K562 (cell line): ENCODE measurements around the gene ITGAD. TPM values are rescaled to one million over a fixed set of nuclear protein-coding genes. Genes with fewer than 3 reads are reported as not detected.
A peak's percentile ranks its signal among the peaks of the same experiment; 100 is the strongest.

Experiments
- ATAC-seq: fragments of 200-7000 bp; cut with Tn5 transposase; 3 replicates; pipeline ENCODE4 v1.9.1; 2020; ENCODE audit warnings: moderate library complexity
- BruUV-seq: library from RNA; stranded (reverse); fragments of 400-500 nt; replicated peaks from 2 replicates; lab custom pipeline; 2021; lab: Mats Ljungman, UMichigan
- CTCF ChIA-PET: fragments of 300-600 bp; formaldehyde crosslinking; extraction: SDS; loops from one replicate; lab custom pipeline; 2021; ENCODE audit warnings: low intra/inter-chr PET ratio; lab: Yijun Ruan, JAX
- POLR2A ChIA-PET: fragments of 300-600, 350-650 bp; sonication (Branson Sonifier 250); formaldehyde crosslinking; extraction: SDS; loops from one replicate; lab custom pipeline; 2021; ENCODE audit warnings: antibody characterized with exemption, inconsistent platforms; lab: Yijun Ruan, JAX
- DNase-seq, 4 experiments: peaks; one replicate each; pipeline versions ENCODE4 v3.0.0 to v3.0.0-alpha.2; 2011 to 2018; ENCODE audit warnings: low spot score in 3 of 4, mixed read lengths in 3 of 4; ENCODE audit errors: extremely low read depth in 1 of 4
- FAIRE-seq: peaks from 2 replicates; lab custom pipeline; 2011; peaks lifted over from hg19 to GRCh38; lab: Jason Lieb, UNC
- H2AFZ ChIP-seq: 2 replicates; pipeline ENCODE4 v1.6.0; 2011; ENCODE audit warnings: low read depth, low read length, control low read depth, inconsistent platforms
- H3K27ac ChIP-seq: fragments of 200-600 bp; 3 replicates; pipeline ENCODE4 v1.8.0; 2011; ENCODE audit warnings: low read depth, mild to moderate bottlenecking, control low read depth, inconsistent platforms, low read length, moderate library complexity, mixed read lengths; ENCODE audit errors: extremely low read depth
- H3K27me3 ChIP-seq, 2 experiments: fragments of 300-600 bp in 1 of 2; 2 replicates in 1 of 2; 3 replicates in 1 of 2; pipeline versions ENCODE4 v1.6.0 to v1.8.0; 2011; ENCODE audit warnings: inconsistent platforms in 2 of 2, low read length in 2 of 2, mild to moderate bottlenecking in 1 of 2, mixed read lengths in 1 of 2, moderate library complexity in 1 of 2; ENCODE audit not compliant: control insufficient read depth in 2 of 2, insufficient read depth in 2 of 2
- H3K36me3 ChIP-seq: fragments of 300-600 bp; 3 replicates; pipeline ENCODE4 v1.8.0; 2011; ENCODE audit warnings: mild to moderate bottlenecking, low read length, inconsistent platforms; ENCODE audit not compliant: control insufficient read depth, insufficient read depth
- H3K4me1 ChIP-seq, 2 experiments: fragments of 200-600 bp in 1 of 2; replicated peaks in 1 of 2; 2 replicates in 1 of 2; 3 replicates in 1 of 2; pipeline versions ENCODE4 v1.5.1 to v1.8.0; 2011; ENCODE audit warnings: inconsistent platforms in 2 of 2, low read length in 2 of 2, mild to moderate bottlenecking in 1 of 2, mixed read lengths in 1 of 2, moderate library complexity in 1 of 2; ENCODE audit not compliant: control insufficient read depth in 2 of 2, insufficient read depth in 2 of 2
- H3K4me2 ChIP-seq: 2 replicates; pipeline ENCODE4 v1.6.1; 2011; ENCODE audit warnings: low read length, control low read depth, inconsistent platforms, mixed read lengths; ENCODE audit not compliant: insufficient read depth
- H3K4me3 ChIP-seq: fragments of 200-600 bp; sonication (generic), shearing (Covaris generic); 2 replicates; pipeline ENCODE4 v1.5.1; 2016; ENCODE audit warnings: control low read depth, inconsistent platforms
- H3K79me2 ChIP-seq: fragments of 200-600 bp; 3 replicates; pipeline ENCODE4 v1.8.0; 2011; ENCODE audit warnings: low read length, inconsistent platforms; ENCODE audit not compliant: control insufficient read depth, insufficient read depth
- H3K9ac ChIP-seq, 2 experiments: 2 replicates each; pipeline versions ENCODE4 v1.6.0 to v1.6.1; 2011; ENCODE audit warnings: low read depth in 2 of 2, low read length in 2 of 2, control low read depth in 1 of 2, inconsistent platforms in 1 of 2, mild to moderate bottlenecking in 1 of 2, mixed read lengths in 1 of 2; ENCODE audit not compliant: insufficient read depth in 1 of 2
- H3K9me1 ChIP-seq: one replicate; pipeline ENCODE4 v1.6.0; 2011; ENCODE audit warnings: inconsistent platforms, mild to moderate bottlenecking, low read length, moderate library complexity; ENCODE audit not compliant: control insufficient read depth, insufficient read depth
- H3K9me3 ChIP-seq: replicated peaks from 2 replicates; pipeline ENCODE4 v1.5.1; 2011; ENCODE audit warnings: low read depth, low read length, inconsistent platforms; ENCODE audit not compliant: control insufficient read depth, insufficient read depth
- H4K20me1 ChIP-seq: replicated peaks from 2 replicates; pipeline ENCODE4 v1.6.1; 2011; ENCODE audit warnings: low read length, inconsistent platforms, mixed read lengths; ENCODE audit not compliant: control insufficient read depth, insufficient read depth
- ARHGAP35 ChIP-seq: fragments of 450-650 bp; IDR thresholded peaks from 2 replicates; pipeline ENCODE4 v1.6.1; 2018; ENCODE audit not compliant: partially characterized antibody
- CHD4 ChIP-seq: fragments of 200-600 bp; sonication (generic); IDR thresholded peaks from 3 replicates; pipeline ENCODE4 v1.6.1; 2012; ENCODE audit warnings: low read depth, mild to moderate bottlenecking, mixed read lengths, low read length, inconsistent platforms; ENCODE audit not compliant: insufficient read depth, insufficient replicate concordance, poor library complexity, severe bottlenecking
- ELF4 ChIP-seq: fragments of 450-650 bp; formaldehyde crosslinking; IDR thresholded peaks from 2 replicates; pipeline ENCODE4 v1.4.0; 2022; ENCODE audit warnings: missing genetic modification characterization
- FOXK2 ChIP-seq, 2 experiments: fragments of 450-650 bp; IDR thresholded peaks in 1 of 2; conservative IDR thresholded peaks in 1 of 2; 2 replicates each; pipeline ENCODE4 v1.6.1; 2016; ENCODE audit warnings: low read depth in 2 of 2, mild to moderate bottlenecking in 1 of 2
- HMBOX1 ChIP-seq: sonication (generic); IDR thresholded peaks from 2 replicates; pipeline ENCODE4 v1.6.1; 2016
- MEF2D ChIP-seq: conservative IDR thresholded peaks from 2 replicates; pipeline ENCODE4 v1.6.1; 2016; ENCODE audit warnings: low read depth, missing genetic modification characterization, missing compliant biosample characterization
- RBM25 ChIP-seq: fragments of 200-400 bp; formaldehyde crosslinking; IDR thresholded peaks from 2 replicates; pipeline ENCODE4 v1.6.1; 2018; ENCODE audit warnings: low read length, low read depth, moderate library complexity; ENCODE audit not compliant: severe bottlenecking
- RNF2 ChIP-seq: sonication (generic); IDR thresholded peaks from 2 replicates; pipeline ENCODE4 v1.6.1; 2016
- SMARCA4 ChIP-seq: fragments of 450-650 bp; IDR thresholded peaks from 2 replicates; pipeline ENCODE4 v1.6.1; 2016
- SMC3 ChIP-seq: conservative IDR thresholded peaks from 2 replicates; pipeline ENCODE4 v1.6.1; 2011; ENCODE audit warnings: low read depth, low read length, improper control_type of control experiment; ENCODE audit not compliant: insufficient read depth
- SRSF9 ChIP-seq: fragments of 200-400 bp; formaldehyde crosslinking; IDR thresholded peaks from 2 replicates; pipeline ENCODE4 v1.6.1; 2017; ENCODE audit warnings: low read depth, low read length, borderline replicate concordance
- TFAM ChIP-seq: fragments of 250-450 bp; sonication (Bioruptor Pico); conservative IDR thresholded peaks from 2 replicates; pipeline ENCODE4 v1.5.0; 2021; ENCODE audit warnings: mild to moderate bottlenecking, moderate library complexity
- ZBTB12 ChIP-seq: fragments of 250-450 bp; sonication (Bioruptor Pico); IDR thresholded peaks from 2 replicates; pipeline ENCODE4 v1.4.0; 2020
- ZBTB43 ChIP-seq: sonication (generic); formaldehyde crosslinking; IDR thresholded peaks from 2 replicates; pipeline ENCODE4 v1.8.0; 2023; ENCODE audit warnings: mild to moderate bottlenecking, missing genetic modification reagents
- ZNF280B ChIP-seq: fragments of 250-450 bp; sonication (Bioruptor Pico); IDR thresholded peaks from 2 replicates; pipeline ENCODE4 v1.5.1; 2021; ENCODE audit warnings: mild to moderate bottlenecking
- ZNF583 ChIP-seq: fragments of 250-450 bp; sonication (Bioruptor Pico); IDR thresholded peaks from 2 replicates; pipeline ENCODE4 v1.4.0; 2020
- ZNF79 ChIP-seq: fragments of 250-450 bp; sonication (Bioruptor Pico); IDR thresholded peaks from 2 replicates; pipeline ENCODE4 v1.4.0; 2020; ENCODE audit warnings: low read depth, mild to moderate bottlenecking, moderate library complexity
- ZSCAN32 ChIP-seq: fragments of 450-650 bp; formaldehyde crosslinking; IDR thresholded peaks from 2 replicates; pipeline ENCODE4 v1.4.0; 2020; ENCODE audit warnings: mild to moderate bottlenecking, moderate library complexity
- WGBS: fragments of 100-300 bp; shearing (Covaris generic); methylation state at CpG from one replicate; pipeline ENCODE4 v1.1.6; 2016; ENCODE audit warnings: low coverage, mixed read lengths; ENCODE audit not compliant: insufficient coverage; ENCODE audit errors: missing lambda C conversion rate; 5-methylcytosine and 5-hydroxymethylcytosine counted together
- in situ Hi-C: fragments of 300-500 bp; cut with MboI; formaldehyde crosslinking; loops from 4 replicates; pipeline ENCODE4 v1.15.0; 2018; ENCODE audit warnings: inconsistent platforms, mixed read lengths
- intact Hi-C: fragments of 100-400 bp; cut with micrococcal nuclease; formaldehyde crosslinking; loops from 2 replicates; pipeline ENCODE4 v1.14.2; 2022
- polyA plus RNA-seq, 8 experiments: library from polyadenylated mRNA; depleted of rRNA in 4 of 8; stranded (reverse) in 5 of 8; unstranded in 3 of 8; fragments of >200 nt; fragmentation: Nextera tagmentation in 2 of 8; fragmentation: Illumina TruSeq in 1 of 8; extraction: Ambion mirVana in 2 of 8; extraction: Trizol in 1 of 8; gene quantifications; 2 replicates each; pipeline versions ENCODE4 v1.2.1 to v1.2.3, GENCODE V29; 2011 to 2014; ENCODE audit warnings: inconsistent platforms in 1 of 8, missing spikeins in 1 of 8
- total RNA-seq, 7 experiments: library from RNA; depleted of rRNA in 6 of 7; stranded (reverse); fragments of >200 nt in 6 of 7; fragmentation: Illumina TruSeq in 2 of 7; extraction: Trizol in 2 of 7; gene quantifications; 2 replicates each; pipeline versions ENCODE4 v1.2.1 to v1.2.3, GENCODE V29; 2011 to 2021; ENCODE audit warnings: low replicate concordance in 1 of 7

ITGAD gene
- total and polyA plus RNA-seq, 9 of the 15 experiments (the other 6 are each of a cell fraction or from before 2014, with no cell fraction given), result not detected

GRCh38 chr16:31460582-31461002 is 67.5 kb downstream of the ITGAD start:
- CTCF ChIA-PET, result interaction anchor here (0.6 to 1.0 kb wide), 3 partner anchors 237 to 460 kb away, joined by 3 read pairs; no protein-coding TSS in a partner anchor
- ATAC-seq, result no peak
- DNase-seq, result peak in 2 of 4 experiments; percentile 9 to 67
- no peaks in the 10 kb centered on the region for H3K9me1 ChIP-seq
- peak overlapping the region in 1 of 2 experiments; percentile 78; a peak in 2 of 4 replicates for H3K9ac ChIP-seq
- H3K27ac ChIP-seq, result peak overlapping the region; percentile 99
- BruUV-seq, result TSS peak; percentile 68
- peaks cover 51% of the 10 kb centered on the region; the same call in 2 of the 3 replicates for H3K36me3 ChIP-seq
- peak overlapping the region; percentile 86 for H2AFZ ChIP-seq
- peaks cover 48% of the 10 kb centered on the region for H3K79me2 ChIP-seq
- WGBS, result 34% methylated on average over 8 of the region's 8 CpGs
- FAIRE-seq, result peak; percentile 78
- H3K27me3 ChIP-seq, result no peaks in the 10 kb centered on the region
- H3K4me3 ChIP-seq, result peak overlapping the region; percentile 83
- no peaks in the 10 kb centered on the region for H3K9me3 ChIP-seq
- intact Hi-C loops, result no loop called here
- peaks cover 18 to 47% of the 10 kb centered on the region in 2 experiments for H3K4me1 ChIP-seq
- peak overlapping the region; percentile 92 for H3K4me2 ChIP-seq
- POLR2A ChIA-PET, result interaction anchor here (0.6 to 1.9 kb wide), 14 partner anchors 9 to 678 kb away, joined by 3 to 15 read pairs (median 4); partner anchors contain the start of genes FUS and RUSF1
- in situ Hi-C loops, result no loop called here
- peaks cover 4% of the 10 kb centered on the region for H4K20me1 ChIP-seq
- no peak for TF ChIP-seq ZNF79 (CRISPR knock-in tag)
- no peak for TF ChIP-seq MEF2D (tag)
- peak; percentile 18; the same call in 1 of the 2 replicates for TF ChIP-seq SMARCA4
- 0 out of 2 replicates have a peak, but pooled peaks have one; percentile 41 for TF ChIP-seq HMBOX1
- no peak for TF ChIP-seq ZBTB43
- no peak for TF ChIP-seq ARHGAP35
- TF ChIP-seq ELF4, result 0 out of 2 replicates have a peak, but pooled peaks have one; percentile 10
- TF ChIP-seq ZBTB12 (CRISPR knock-in tag), result no peak
- no peak for TF ChIP-seq TFAM
- TF ChIP-seq FOXK2 (conservative IDR thresholded peaks at IDR 0.05 in 1 of 2, IDR thresholded peaks at IDR 0.05 in 1 of 2; ENCODE audit: low read depth in 2 of 2), result peak in 1 of 2 experiments; percentile 57; a peak in 1 of 4 replicates
- no peak for TF ChIP-seq SMC3
- no peak for TF ChIP-seq ZNF280B (CRISPR knock-in tag)
- peak; percentile 78 for TF ChIP-seq RBM25
- TF ChIP-seq CHD4, result no peak
- no peak for TF ChIP-seq RNF2
- TF ChIP-seq ZNF583 (CRISPR knock-in tag), result peak; percentile 29; the same call in 1 of the 2 replicates
- no peak for TF ChIP-seq SRSF9
- no peak for TF ChIP-seq ZSCAN32 (CRISPR knock-in tag)
